SK-N-SH (cell line): ENCODE data around the gene DCDC1. TPM values are rescaled to one million over a fixed set of nuclear protein-coding genes. Genes with fewer than 3 reads are reported as not detected.

Experiments used
- CTCF ChIA-PET: fragments of 300-600, 350-600 bp; formaldehyde crosslinking; extraction: SDS; loops from one replicate; lab custom pipeline; 2021; lab: Yijun Ruan, JAX
- POLR2A ChIA-PET: fragments of 350-600 bp; sonication (Branson Sonifier 250); formaldehyde crosslinking; extraction: SDS; loops from one replicate; lab custom pipeline; 2020; ENCODE audit warnings: antibody characterized with exemption, inconsistent platforms; lab: Yijun Ruan, JAX
- DNase-seq: peaks from one replicate; pipeline ENCODE4 v3.0.0; 2012
- H2AFZ ChIP-seq: fragments of 200-600 bp; sonication (generic); 2 replicates; pipeline ENCODE4 v1.8.1; 2016; ENCODE audit warnings: antibody characterized with exemption, mild to moderate bottlenecking, low read depth
- H3F3A ChIP-seq: fragments of 200-600 bp; sonication (generic); replicated peaks from 2 replicates; pipeline ENCODE3; 2016; ENCODE audit warnings: antibody characterized with exemption, mild to moderate bottlenecking; ENCODE audit not compliant: insufficient read depth
- H3K27ac ChIP-seq, 2 experiments: fragments of 200-500 bp in 1 of 2; fragments of 200-600 bp in 1 of 2; sonication (Bioruptor generic) in 1 of 2; sonication (generic), shearing (Covaris generic) in 1 of 2; 2 replicates each; pipeline versions ENCODE4 v1.5.1 to v1.6.1; 2014 to 2016; ENCODE audit warnings: low read depth in 2 of 2, inconsistent platforms in 1 of 2, low read length in 1 of 2, mild to moderate bottlenecking in 1 of 2, mixed read lengths in 1 of 2
- H3K27me3 ChIP-seq: fragments of 200-600 bp; sonication (generic), shearing (Covaris generic); 2 replicates; pipeline ENCODE4 v1.6.1; 2016; ENCODE audit warnings: mixed run types; ENCODE audit not compliant: insufficient read depth
- H3K36me3 ChIP-seq, 2 experiments: fragments of 200-500 bp in 1 of 2; fragments of 200-600 bp in 1 of 2; sonication (Bioruptor generic) in 1 of 2; sonication (generic) in 1 of 2; replicated peaks in 1 of 2; 2 replicates each; pipeline versions ENCODE3 to v1.5.1; 2014 to 2016; ENCODE audit warnings: low read length in 1 of 2, mild to moderate bottlenecking in 1 of 2; ENCODE audit not compliant: insufficient read depth in 2 of 2, control insufficient read depth in 1 of 2
- H3K4me1 ChIP-seq, 2 experiments: fragments of 200-500 bp in 1 of 2; fragments of 200-600 bp in 1 of 2; sonication (Bioruptor generic) in 1 of 2; sonication (generic), shearing (Covaris generic) in 1 of 2; 2 replicates each; pipeline versions ENCODE4 v1.5.1 to v1.6.1; 2014 to 2016; ENCODE audit warnings: low read depth in 1 of 2, low read length in 1 of 2, mixed run types in 1 of 2; ENCODE audit not compliant: insufficient read depth in 2 of 2, control insufficient read depth in 1 of 2
- H3K4me2 ChIP-seq: fragments of 200-600 bp; sonication (generic), shearing (Covaris generic); 2 replicates; pipeline ENCODE4 v1.6.1; 2017; ENCODE audit warnings: mixed run types
- H3K4me3 ChIP-seq, 2 experiments: fragments of 200-500 bp in 1 of 2; fragments of 200-600 bp in 1 of 2; sonication (Bioruptor generic) in 1 of 2; sonication (generic), shearing (Covaris generic) in 1 of 2; 2 replicates each; pipeline versions ENCODE4 v1.5.1 to v1.8.1; 2014 to 2016; ENCODE audit warnings: low read depth in 2 of 2, inconsistent platforms in 1 of 2, low read length in 1 of 2, mild to moderate bottlenecking in 1 of 2, mixed read lengths in 1 of 2, moderate library complexity in 1 of 2
- H3K79me2 ChIP-seq: fragments of 200-600 bp; sonication (generic); 2 replicates; pipeline ENCODE4 v1.8.1; 2017; ENCODE audit warnings: mild to moderate bottlenecking; ENCODE audit not compliant: insufficient read depth
- H3K9ac ChIP-seq: fragments of 200-600 bp; sonication (generic); 2 replicates; pipeline ENCODE4 v1.6.1; 2017; ENCODE audit warnings: mixed run types
- H3K9me2 ChIP-seq: fragments of 200-600 bp; sonication (generic); 2 replicates; pipeline ENCODE4 v1.6.1; 2017; ENCODE audit warnings: mixed run types
- H3K9me3 ChIP-seq: fragments of 200-600 bp; sonication (generic); 2 replicates; pipeline ENCODE4 v1.6.1; 2017; ENCODE audit warnings: mixed run types, mild to moderate bottlenecking, moderate library complexity
- H4K20me1 ChIP-seq: fragments of 200-600 bp; sonication (generic); 2 replicates; pipeline ENCODE4 v1.6.1; 2017; ENCODE audit warnings: mild to moderate bottlenecking, mixed run types; ENCODE audit not compliant: insufficient read depth
- FOSL2 ChIP-seq: IDR thresholded peaks from 2 replicates; pipeline ENCODE4 v1.4.0; 2012; ENCODE audit warnings: low read depth, mild to moderate bottlenecking, moderate library complexity, borderline replicate concordance
- GABPA ChIP-seq: IDR thresholded peaks from 2 replicates; pipeline ENCODE4 v1.4.0; 2012; ENCODE audit warnings: low read depth, mild to moderate bottlenecking
- RCOR1 ChIP-seq: fragments of 150-350 bp; IDR thresholded peaks from 2 replicates; pipeline ENCODE4 v1.6.1; 2017; ENCODE audit warnings: antibody characterized with exemption, low read length
- RFX5 ChIP-seq: IDR thresholded peaks from 2 replicates; pipeline ENCODE4 v1.6.1; 2012; ENCODE audit warnings: mild to moderate bottlenecking, improper control_type of control experiment, low read length
- SMC3 ChIP-seq: IDR thresholded peaks from 2 replicates; pipeline ENCODE4 v1.6.1; 2012; ENCODE audit warnings: low read depth, low read length, improper control_type of control experiment
- WGBS: methylation state at CpG from one replicate; pipeline ENCODE4 v1.1.6; 2017; ENCODE audit warnings: low lambda C conversion rate; 5-methylcytosine and 5-hydroxymethylcytosine counted together
- polyA plus RNA-seq, 3 experiments: library from polyadenylated mRNA; depleted of rRNA; stranded (reverse); fragments of >200 nt; gene quantifications; 2 replicates each; pipeline ENCODE4 v1.2.3, GENCODE V29; 2012
- TF ChIP-seq, protein P1 (sequence below): IDR thresholded peaks from 2 replicates; pipeline ENCODE4 v1.4.0; 2012; ENCODE audit warnings: low read depth, borderline replicate concordance

Gene DCDC1
- polyA plus RNA-seq, 1 of the 3 experiments (the other 2 are of a cell fraction) = 0.12 TPM

DNA sequence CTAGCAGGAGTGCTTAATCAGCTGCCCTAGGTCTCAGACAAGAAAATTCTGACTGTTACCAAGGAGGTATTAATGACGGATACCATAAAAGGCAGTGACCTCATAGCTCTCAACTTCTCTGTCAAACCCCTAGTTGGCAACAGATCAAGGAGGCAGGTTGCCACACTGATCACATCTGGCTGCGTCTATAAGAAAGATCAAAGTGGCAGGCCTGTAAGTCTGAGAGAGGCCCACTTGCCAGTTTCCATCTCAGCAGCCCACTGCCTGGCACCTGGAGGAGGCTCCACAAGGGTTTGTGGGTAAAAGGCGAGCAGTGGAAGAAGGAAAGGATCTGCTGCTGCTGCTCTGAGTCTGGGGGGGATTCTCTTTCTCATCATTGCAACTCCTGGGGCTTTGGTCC lies 543.8 kb downstream of the DCDC1 start:
- H3F3A ChIP-seq = no peaks in the 10 kb centered on the region
- POLR2A ChIA-PET = no interaction called here

DNA sequence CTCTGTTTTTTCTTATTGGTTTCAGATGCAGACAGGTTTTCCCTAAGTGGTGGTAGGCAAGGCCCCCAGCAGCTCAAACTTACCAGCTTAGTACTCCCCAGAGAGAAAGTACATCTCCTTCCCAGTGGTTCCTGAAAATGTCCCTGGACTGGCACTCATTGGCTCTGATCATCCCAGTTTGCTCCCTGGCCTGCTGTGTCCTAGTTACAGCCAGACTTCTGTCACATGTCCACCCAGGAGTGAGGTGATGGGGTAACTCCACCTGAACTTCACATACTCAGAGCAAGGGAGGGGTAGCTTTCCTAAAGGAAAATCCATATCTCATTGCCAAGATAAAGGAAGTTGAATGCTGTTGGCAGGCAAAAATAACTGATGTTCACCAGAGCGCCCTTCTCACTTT lies 546.4 kb downstream of the DCDC1 start:
- no peaks in the 10 kb centered on the region for H3K27me3 ChIP-seq
- CTCF ChIA-PET = interaction anchor here (0.6 kb wide), 1 partner anchor 456 kb away, joined by 4 read pairs; no protein-coding TSS in a partner anchor
- WGBS = 16% methylated on average over 1 of the region's 1 CpG
- TF ChIP-seq, protein P1, sequence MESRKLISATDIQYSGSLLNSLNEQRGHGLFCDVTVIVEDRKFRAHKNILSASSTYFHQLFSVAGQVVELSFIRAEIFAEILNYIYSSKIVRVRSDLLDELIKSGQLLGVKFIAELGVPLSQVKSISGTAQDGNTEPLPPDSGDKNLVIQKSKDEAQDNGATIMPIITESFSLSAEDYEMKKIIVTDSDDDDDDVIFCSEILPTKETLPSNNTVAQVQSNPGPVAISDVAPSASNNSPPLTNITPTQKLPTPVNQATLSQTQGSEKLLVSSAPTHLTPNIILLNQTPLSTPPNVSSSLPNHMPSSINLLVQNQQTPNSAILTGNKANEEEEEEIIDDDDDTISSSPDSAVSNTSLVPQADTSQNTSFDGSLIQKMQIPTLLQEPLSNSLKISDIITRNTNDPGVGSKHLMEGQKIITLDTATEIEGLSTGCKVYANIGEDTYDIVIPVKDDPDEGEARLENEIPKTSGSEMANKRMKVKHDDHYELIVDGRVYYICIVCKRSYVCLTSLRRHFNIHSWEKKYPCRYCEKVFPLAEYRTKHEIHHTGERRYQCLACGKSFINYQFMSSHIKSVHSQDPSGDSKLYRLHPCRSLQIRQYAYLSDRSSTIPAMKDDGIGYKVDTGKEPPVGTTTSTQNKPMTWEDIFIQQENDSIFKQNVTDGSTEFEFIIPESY = no peak
- TF ChIP-seq RFX5 (no peak), FOSL2 (no peak), RCOR1 (no peak)
- TF ChIP-seq, all 33 proteins: peak for 0
- Histone ChIP-seq H3K9me2 (no peaks in the 10 kb centered on the region), H3K79me2 (no peaks in the 10 kb centered on the region), H3K4me3 (no peak overlapping the region), H3K4me2 (no peak overlapping the region), H2AFZ (no peak overlapping the region), H3K9me3 (no peaks in the 10 kb centered on the region), H3K27ac (no peak overlapping the region), H3F3A (no peaks in the 10 kb centered on the region), H3K36me3 (no peaks in the 10 kb centered on the region), H3K9ac (no peak overlapping the region), H4K20me1 (no peaks in the 10 kb centered on the region), H3K4me1 (peaks cover 0 to 2% of the 10 kb centered on the region in 2 experiments; a peak in 1 of 4 replicates)
- DNase-seq = no peak
- POLR2A ChIA-PET = no interaction called here

More for the DNA sequence above, 543.8 kb downstream of the DCDC1 start:
- Histone ChIP-seq H3K4me3 (no peak overlapping the region), H2AFZ (no peak overlapping the region), H3K79me2 (no peaks in the 10 kb centered on the region), H3K27ac (no peak overlapping the region), H4K20me1 (no peaks in the 10 kb centered on the region), H3K27me3 (no peaks in the 10 kb centered on the region), H3K9me3 (no peaks in the 10 kb centered on the region), H3K9ac (no peak overlapping the region), H3K9me2 (no peaks in the 10 kb centered on the region), H3K4me2 (no peak overlapping the region), H3K36me3 (no peaks in the 10 kb centered on the region), H3K4me1 (peaks cover 0 to 2% of the 10 kb centered on the region in 2 experiments; a peak in 1 of 4 replicates)
- TF ChIP-seq, protein P1 = no peak
- TF ChIP-seq SMC3 (no peak), GABPA (no peak)
- CTCF ChIA-PET = no interaction called here
- WGBS = 19% methylated on average over 3 of the region's 3 CpGs
- no peak for DNase-seq
